Keratinocyte (primary cell): ENCODE measurements around the gene GCFC2. TPM values are rescaled to one million over a fixed set of nuclear protein-coding genes. Genes with fewer than 3 reads are reported as not detected.

Experiments used
- DNase-seq: peaks from one replicate; pipeline ENCODE4 v3.0.0-alpha.2; 2011; ENCODE audit warnings: low read depth, missing footprints, low spot score
- FAIRE-seq: peaks from 2 replicates; lab custom pipeline; 2011; peaks lifted over from hg19 to GRCh38; lab: Jason Lieb, UNC
- H2AFZ ChIP-seq: 2 replicates; pipeline ENCODE4 v1.6.0; 2012; ENCODE audit warnings: low read length, control low read depth, inconsistent platforms; ENCODE audit not compliant: control insufficient read depth
- H3K27ac ChIP-seq: 2 replicates; pipeline ENCODE4 v1.5.1; 2011; ENCODE audit warnings: low read length; ENCODE audit not compliant: control insufficient read depth, insufficient read depth
- H3K27me3 ChIP-seq: 3 replicates; pipeline ENCODE4 v1.6.0; 2011; ENCODE audit warnings: low read length; ENCODE audit not compliant: control insufficient read depth, insufficient read depth; ENCODE audit errors: extremely low read depth
- H3K36me3 ChIP-seq, 2 experiments: 2 replicates in 1 of 2; 3 replicates in 1 of 2; pipeline ENCODE4 v1.5.1; 2011; ENCODE audit warnings: low read length in 2 of 2, mild to moderate bottlenecking in 1 of 2; ENCODE audit not compliant: control insufficient read depth in 2 of 2, insufficient read depth in 2 of 2; ENCODE audit errors: extremely low read depth in 1 of 2
- H3K4me1 ChIP-seq: 3 replicates; pipeline ENCODE4 v1.5.1; 2011; ENCODE audit warnings: low read length; ENCODE audit not compliant: control insufficient read depth, insufficient read depth; ENCODE audit errors: extremely low read depth
- H3K4me2 ChIP-seq: 3 replicates; pipeline ENCODE4 v1.6.0; 2011; ENCODE audit warnings: low read depth, low read length; ENCODE audit not compliant: control insufficient read depth, insufficient read depth; ENCODE audit errors: extremely low read depth
- H3K4me3 ChIP-seq, 3 experiments: fragments of 200-600 bp in 1 of 3; sonication (generic) in 1 of 3; 2 replicates in 2 of 3; 3 replicates in 1 of 3; pipeline ENCODE4 v1.5.1; 2011 to 2016; ENCODE audit warnings: low read length in 3 of 3, mild to moderate bottlenecking in 3 of 3, control low read depth in 2 of 3, inconsistent platforms in 1 of 3, low read depth in 1 of 3, mixed read lengths in 1 of 3, mixed run types in 1 of 3, moderate library complexity in 1 of 3; ENCODE audit not compliant: control insufficient read depth in 2 of 3, insufficient read depth in 2 of 3; ENCODE audit errors: extremely low read depth in 1 of 3
- H3K79me2 ChIP-seq: 2 replicates; pipeline ENCODE4 v1.6.0; 2012; ENCODE audit warnings: low read length; ENCODE audit not compliant: control insufficient read depth, insufficient read depth
- H3K9ac ChIP-seq: 3 replicates; pipeline ENCODE4 v1.6.0; 2011; ENCODE audit warnings: low read length; ENCODE audit not compliant: control insufficient read depth, insufficient read depth; ENCODE audit errors: extremely low read depth
- H3K9me1 ChIP-seq: 3 replicates; pipeline ENCODE4 v1.6.0; 2011; ENCODE audit warnings: low read length; ENCODE audit not compliant: control insufficient read depth, insufficient read depth; ENCODE audit errors: extremely low read depth
- H3K9me3 ChIP-seq: 2 replicates; pipeline ENCODE4 v1.5.1; 2012; ENCODE audit warnings: low read depth, low read length; ENCODE audit not compliant: control insufficient read depth
- H4K20me1 ChIP-seq: 3 replicates; pipeline ENCODE4 v1.6.0; 2011; ENCODE audit warnings: low read length; ENCODE audit not compliant: control insufficient read depth, insufficient read depth; ENCODE audit errors: extremely low read depth
- EZH2 ChIP-seq: IDR thresholded peaks from one replicate; pipeline ENCODE4 v1.6.1; 2012; ENCODE audit warnings: inconsistent platforms, mild to moderate bottlenecking, low read length, moderate library complexity
- dilution Hi-C: fragments of 300-500 bp; cut with MboI; formaldehyde crosslinking; loops from one replicate; pipeline ENCODE4 v1.7.0; 2020; ENCODE audit warnings: low sequenced_read_pairs; ENCODE audit not compliant: extremely low pct_ligation_motif_present
- polyA plus RNA-seq, 5 experiments: library from polyadenylated mRNA; depleted of rRNA in 3 of 5; stranded (reverse) in 3 of 5; stranded (forward) in 1 of 5; unstranded in 1 of 5; fragments of >200 nt; gene quantifications; 1 replicate in 1 of 5; 2 replicates in 3 of 5; 3 replicates in 1 of 5; pipeline versions ENCODE4 v1.2.1 to v1.2.3, GENCODE V29; 2011 to 2012; ENCODE audit warnings: missing spikeins in 2 of 5, low read depth in 1 of 5, low replicate concordance in 1 of 5
- TF ChIP-seq, protein P1 (sequence below), 3 experiments: IDR thresholded peaks in 1 of 3; conservative IDR thresholded peaks in 1 of 3; optimal IDR thresholded peaks in 1 of 3; 2 replicates in 2 of 3; 3 replicates in 1 of 3; pipeline versions ENCODE3 to v1.5.1; 2011; ENCODE audit warnings: low read length in 3 of 3, mild to moderate bottlenecking in 3 of 3, moderate library complexity in 2 of 3, control low read depth in 1 of 3, inconsistent platforms in 1 of 3; ENCODE audit not compliant: insufficient read depth in 2 of 3; ENCODE audit errors: extremely low read depth in 1 of 3

Gene GCFC2
- polyA plus RNA-seq, 1 donor (not counting 4 experiments of a cell fraction or from before 2014, with no cell fraction given), result 17.0 TPM

DNA sequence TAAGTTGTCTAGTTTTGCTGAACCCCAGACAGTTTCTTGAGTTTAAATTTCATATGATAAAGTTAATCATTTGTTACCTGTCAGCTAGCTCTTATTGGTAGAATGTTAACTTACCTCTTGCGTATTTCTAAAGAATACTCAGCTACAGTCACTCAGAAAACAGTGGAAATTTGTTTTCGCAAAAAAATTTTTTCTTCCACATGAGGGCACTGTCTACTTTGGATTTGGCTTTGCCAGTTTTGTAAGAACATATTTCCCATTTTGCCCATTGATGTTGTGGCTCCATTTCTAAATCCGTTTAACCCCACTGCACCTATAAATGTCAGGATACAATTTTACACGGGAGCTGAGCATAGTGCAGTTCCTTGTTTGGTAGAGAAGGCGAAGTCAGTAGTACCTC is 19.1 kb upstream of the GCFC2 start:
- Histone ChIP-seq H3K4me2 (no peak overlapping the region), H3K36me3 (no peaks in the 10 kb centered on the region), H3K9me3 (no peaks in the 10 kb centered on the region), H3K4me1 (no peaks in the 10 kb centered on the region), H3K9me1 (no peaks in the 10 kb centered on the region), H3K4me3 (no peak overlapping the region), H3K79me2 (no peaks in the 10 kb centered on the region), H3K9ac (no peak overlapping the region), H3K27me3 (no peaks in the 10 kb centered on the region), H2AFZ (no peak overlapping the region), H4K20me1 (no peaks in the 10 kb centered on the region), H3K27ac (no peak overlapping the region)
- dilution Hi-C loops, result no loop called here
- no peak for TF ChIP-seq EZH2
- TF ChIP-seq, protein P1, sequence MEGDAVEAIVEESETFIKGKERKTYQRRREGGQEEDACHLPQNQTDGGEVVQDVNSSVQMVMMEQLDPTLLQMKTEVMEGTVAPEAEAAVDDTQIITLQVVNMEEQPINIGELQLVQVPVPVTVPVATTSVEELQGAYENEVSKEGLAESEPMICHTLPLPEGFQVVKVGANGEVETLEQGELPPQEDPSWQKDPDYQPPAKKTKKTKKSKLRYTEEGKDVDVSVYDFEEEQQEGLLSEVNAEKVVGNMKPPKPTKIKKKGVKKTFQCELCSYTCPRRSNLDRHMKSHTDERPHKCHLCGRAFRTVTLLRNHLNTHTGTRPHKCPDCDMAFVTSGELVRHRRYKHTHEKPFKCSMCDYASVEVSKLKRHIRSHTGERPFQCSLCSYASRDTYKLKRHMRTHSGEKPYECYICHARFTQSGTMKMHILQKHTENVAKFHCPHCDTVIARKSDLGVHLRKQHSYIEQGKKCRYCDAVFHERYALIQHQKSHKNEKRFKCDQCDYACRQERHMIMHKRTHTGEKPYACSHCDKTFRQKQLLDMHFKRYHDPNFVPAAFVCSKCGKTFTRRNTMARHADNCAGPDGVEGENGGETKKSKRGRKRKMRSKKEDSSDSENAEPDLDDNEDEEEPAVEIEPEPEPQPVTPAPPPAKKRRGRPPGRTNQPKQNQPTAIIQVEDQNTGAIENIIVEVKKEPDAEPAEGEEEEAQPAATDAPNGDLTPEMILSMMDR (optimal IDR thresholded peaks at IDR 0.05 in 1 of 3, IDR thresholded peaks at IDR 0.05 in 1 of 3, conservative IDR thresholded peaks at IDR 0.05 in 1 of 3; ENCODE audit: extremely low read depth in 1 of 3, insufficient read depth in 2 of 3, low read length in 3 of 3), result peak in 2 of 3 experiments; percentile 13 to 17
- FAIRE-seq (no peak), DNase-seq (no peak)

DNA sequence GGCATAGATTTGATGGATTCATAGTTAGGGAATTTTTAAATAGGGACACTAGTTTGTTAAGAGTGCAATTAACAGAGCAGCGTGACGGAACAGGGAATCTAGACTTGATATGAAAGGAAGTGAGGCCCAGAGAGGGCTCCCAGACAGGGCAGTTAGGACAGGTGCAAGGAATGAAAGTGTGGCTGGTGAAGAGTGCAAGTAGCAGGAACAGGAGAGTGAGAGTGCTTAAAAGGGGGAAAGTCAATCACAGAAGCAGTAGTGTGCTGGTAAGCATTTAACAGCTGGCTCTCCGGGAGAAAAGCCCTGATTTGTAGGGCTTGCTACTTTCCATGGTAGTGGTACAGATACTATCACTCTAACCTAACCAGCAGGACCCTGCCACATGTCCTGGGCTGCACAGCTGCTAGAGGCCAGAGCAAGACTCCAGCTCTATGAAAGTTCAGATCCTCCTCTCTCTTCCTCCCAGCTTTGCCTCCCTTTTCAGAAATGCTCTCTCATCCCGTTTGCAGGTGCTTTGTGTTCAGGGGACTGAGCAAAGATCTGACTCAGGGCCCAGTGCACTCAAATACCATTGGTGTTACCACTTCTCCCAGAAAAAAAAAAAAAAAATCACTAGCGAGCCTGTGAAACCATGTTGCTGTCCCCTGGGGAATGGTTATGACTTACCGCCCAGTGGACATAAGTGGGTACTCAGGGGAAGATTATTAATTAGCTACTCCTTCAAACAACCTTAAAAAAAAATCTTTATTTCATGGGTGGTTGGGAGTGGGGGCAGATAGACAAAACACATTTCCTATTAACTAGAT is 18.1 kb upstream of the GCFC2 start:
- dilution Hi-C loops, result no loop called here
- no peak for TF ChIP-seq EZH2
- TF ChIP-seq, protein P1 (optimal IDR thresholded peaks at IDR 0.05 in 1 of 3, IDR thresholded peaks at IDR 0.05 in 1 of 3, conservative IDR thresholded peaks at IDR 0.05 in 1 of 3; ENCODE audit: extremely low read depth in 1 of 3, insufficient read depth in 2 of 3, low read length in 3 of 3), result no peak
- H3K9me3 ChIP-seq, result no peaks in the 10 kb centered on the region

More for the DNA sequence above, 18.1 kb upstream of the GCFC2 start:
- Histone ChIP-seq H3K4me1 (no peaks in the 10 kb centered on the region), H3K27me3 (no peaks in the 10 kb centered on the region), H3K27ac (no peak overlapping the region), H3K4me3 (no peak overlapping the region), H3K9ac (no peak overlapping the region), H3K4me2 (no peak overlapping the region), H4K20me1 (no peaks in the 10 kb centered on the region), H3K36me3 (no peaks in the 10 kb centered on the region), H3K9me1 (no peaks in the 10 kb centered on the region), H3K79me2 (no peaks in the 10 kb centered on the region), H2AFZ (no peak overlapping the region)
- DNase-seq (no peak), FAIRE-seq (no peak)
